ENCODE data around the gene GALNT2.

DNA sequence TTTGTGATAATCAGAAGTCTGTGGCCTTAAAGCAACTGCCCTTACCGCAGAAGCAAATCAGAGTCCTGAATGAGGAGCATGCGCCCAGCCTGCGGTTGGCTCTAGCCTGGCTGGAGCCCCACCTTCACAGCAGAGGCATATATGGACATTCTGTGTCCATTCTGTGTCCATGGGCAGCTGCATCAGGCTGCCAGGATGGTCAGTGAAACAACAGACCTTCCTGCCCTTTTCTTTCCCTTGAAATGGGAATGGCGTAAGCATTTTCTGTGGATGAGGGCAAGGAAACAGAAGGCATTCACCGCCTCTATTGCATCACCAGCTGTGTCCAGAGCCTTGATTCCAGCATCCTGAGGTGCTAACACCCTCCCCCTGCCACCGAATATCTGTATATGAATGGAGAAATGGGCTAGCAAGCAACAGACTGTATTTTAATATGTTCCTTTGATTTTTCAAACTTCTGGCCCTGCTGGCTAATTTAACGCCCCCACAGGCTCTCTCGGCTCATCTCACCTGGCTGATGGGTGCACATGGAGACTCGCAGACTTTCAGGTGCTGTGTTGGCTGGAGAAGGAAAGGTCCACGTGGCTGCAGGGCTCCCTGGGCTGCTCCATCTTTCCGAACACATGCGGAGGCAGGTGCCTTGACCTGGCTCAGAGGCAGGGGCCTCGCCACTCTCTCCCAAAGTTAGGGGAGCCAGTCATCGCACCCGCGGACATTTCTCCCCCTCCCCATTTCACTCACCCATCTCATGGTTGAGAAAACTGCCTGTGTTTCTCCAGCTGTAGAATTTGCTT lies 159.2 kb downstream of the GALNT2 start:
- TF ChIP-seq, protein P1, sequence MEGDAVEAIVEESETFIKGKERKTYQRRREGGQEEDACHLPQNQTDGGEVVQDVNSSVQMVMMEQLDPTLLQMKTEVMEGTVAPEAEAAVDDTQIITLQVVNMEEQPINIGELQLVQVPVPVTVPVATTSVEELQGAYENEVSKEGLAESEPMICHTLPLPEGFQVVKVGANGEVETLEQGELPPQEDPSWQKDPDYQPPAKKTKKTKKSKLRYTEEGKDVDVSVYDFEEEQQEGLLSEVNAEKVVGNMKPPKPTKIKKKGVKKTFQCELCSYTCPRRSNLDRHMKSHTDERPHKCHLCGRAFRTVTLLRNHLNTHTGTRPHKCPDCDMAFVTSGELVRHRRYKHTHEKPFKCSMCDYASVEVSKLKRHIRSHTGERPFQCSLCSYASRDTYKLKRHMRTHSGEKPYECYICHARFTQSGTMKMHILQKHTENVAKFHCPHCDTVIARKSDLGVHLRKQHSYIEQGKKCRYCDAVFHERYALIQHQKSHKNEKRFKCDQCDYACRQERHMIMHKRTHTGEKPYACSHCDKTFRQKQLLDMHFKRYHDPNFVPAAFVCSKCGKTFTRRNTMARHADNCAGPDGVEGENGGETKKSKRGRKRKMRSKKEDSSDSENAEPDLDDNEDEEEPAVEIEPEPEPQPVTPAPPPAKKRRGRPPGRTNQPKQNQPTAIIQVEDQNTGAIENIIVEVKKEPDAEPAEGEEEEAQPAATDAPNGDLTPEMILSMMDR (IDR thresholded peaks at IDR 0.05), result no peak
- no peak for TF ChIP-seq POLR2A (IDR thresholded peaks at IDR 0.05)
